Amniotic epithelial cell (primary cell): ENCODE results near the gene OR51B6.
"Not testable (repeated sequence)": the region's sequence is repeated elsewhere in the genome, so short reads cannot be mapped to it uniquely, and the experiment has no call there.

Experiments
- DNase-seq: peaks from one replicate; pipeline ENCODE4 v3.0.0-alpha.2; 2010; ENCODE audit warnings: low read depth

OR51B6 gene

DNA sequence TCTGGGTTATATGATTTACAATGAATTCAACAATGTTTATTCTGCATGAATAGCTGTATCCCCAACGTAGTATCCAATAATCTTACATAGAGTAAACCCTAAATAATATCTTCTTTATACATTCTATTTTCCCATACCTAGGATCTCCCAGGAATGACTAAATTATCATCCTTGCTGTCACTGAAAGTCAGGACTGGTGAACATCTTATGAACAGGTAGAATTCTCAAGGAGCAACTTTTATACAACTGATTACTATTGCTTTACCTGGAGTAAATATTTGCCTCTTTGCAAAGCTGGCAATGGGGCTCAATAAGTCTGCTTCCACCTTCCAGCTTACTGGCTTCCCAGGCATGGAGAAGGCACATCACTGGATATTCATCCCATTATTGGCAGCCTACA, at the start of gene OR51B6:
TSS of gene OR51B6 (plus strand) at position 301 of the 400 bp plus-strand sequence. CDS start at position 301, 0 bp downstream.
- no peak for DNase-seq

DNA sequence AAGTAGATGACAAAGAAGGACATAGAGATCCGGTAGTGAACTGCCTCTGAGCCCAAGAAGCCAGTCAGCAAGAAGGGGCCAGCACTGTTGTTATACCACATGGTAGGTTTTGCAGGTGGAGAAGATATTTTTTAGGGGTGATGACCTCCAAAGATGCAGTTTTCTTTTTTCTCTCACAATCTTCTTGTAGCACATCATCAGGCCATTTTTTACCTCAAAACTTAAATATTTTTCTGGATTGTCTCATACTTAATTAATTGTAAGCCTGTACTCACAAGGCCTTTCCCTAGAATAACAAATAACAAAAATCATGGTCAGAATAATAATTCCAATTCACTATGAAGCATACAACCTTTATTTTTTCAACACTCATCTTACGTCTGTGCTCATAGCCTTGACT, 49.5 kb upstream of the OR51B6 start, which contains the start of gene OR51B4:
TSS of gene OR51B4 (minus strand) at position 101 of the 400 bp plus-strand sequence. CDS start at position 101, 0 bp downstream.
- DNase-seq, result no peak

GRCh38 chr11:5303626-5304025, 47.7 kb upstream of the OR51B6 start:
- no peak for DNase-seq

GRCh38 chr11:5304046-5304445, 47.3 kb upstream of the OR51B6 start:
- no peak for DNase-seq

DNA sequence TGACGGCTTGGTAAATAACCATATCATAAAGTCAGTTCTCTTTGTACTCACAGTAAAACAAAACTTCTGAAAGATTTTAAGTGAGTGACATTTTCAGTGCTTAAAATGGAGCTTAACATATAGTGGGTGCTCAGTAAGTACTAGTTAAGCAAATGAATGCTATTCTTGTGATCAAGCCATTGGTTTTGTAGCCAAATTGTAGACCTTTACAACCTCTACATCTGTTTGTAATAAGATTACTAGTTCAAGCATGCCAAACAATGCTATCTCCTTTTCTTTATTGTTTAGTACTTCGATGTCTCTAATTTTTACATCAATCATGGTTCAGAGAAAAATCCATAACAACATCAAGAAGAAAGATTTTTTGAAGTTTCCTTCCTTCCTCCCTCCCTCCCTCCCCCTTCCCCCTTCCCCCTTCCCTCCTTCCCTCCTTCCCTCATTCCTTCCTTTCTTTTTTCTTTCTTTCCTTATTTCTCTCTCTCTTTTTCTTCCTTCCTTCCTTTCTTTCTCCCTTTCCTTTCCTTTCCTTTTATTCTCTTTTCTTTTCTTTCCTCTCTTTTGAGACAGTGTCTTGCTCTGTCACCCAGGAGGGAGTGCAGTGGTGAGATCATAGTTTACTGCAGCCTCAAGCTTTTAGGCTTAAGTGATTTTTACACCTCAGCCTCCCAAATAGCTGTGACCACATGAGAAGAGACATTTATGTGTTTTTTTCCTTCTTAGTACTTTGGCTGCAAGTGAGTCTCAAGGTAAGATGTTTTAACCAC, 43.9 kb upstream of the OR51B6 start:
- no peak for DNase-seq

DNA sequence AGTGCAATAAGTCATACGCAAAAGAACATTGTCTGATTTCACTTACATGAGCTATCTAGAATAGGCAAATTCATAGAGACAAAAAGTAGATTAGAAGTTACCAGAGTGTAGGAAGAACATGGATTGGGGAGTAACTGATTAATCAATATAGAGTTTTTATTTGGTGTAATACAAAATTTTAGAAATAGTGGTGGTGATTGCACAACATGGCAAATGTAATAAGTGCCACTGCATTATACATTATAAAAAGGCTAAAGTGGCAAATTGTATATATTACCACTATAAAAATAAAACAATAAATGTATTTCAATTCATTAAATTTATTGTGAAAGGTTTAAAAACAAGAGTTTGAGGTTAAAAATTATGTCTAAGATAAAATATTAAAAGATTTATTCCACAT, 40.9 kb upstream of the OR51B6 start:
- no peak for DNase-seq

GRCh38 chr11:5313326-5314023, 37.8 kb upstream of the OR51B6 start:
- not testable (repeated sequence) for DNase-seq

- DNase-seq, result no peak
Measured at GRCh38 chr11:5317292-5317691, 34.0 kb upstream of the OR51B6 start.

GRCh38 chr11:5324197-5324596, 27.1 kb upstream of the OR51B6 start, which contains the start of gene OR51B2:
OR51B2 (minus strand) TSS chr11:5324297; CDS start chr11:5324297, 0 bp downstream.
- no peak for DNase-seq

- DNase-seq, result no peak
Measured at GRCh38 chr11:5335170-5335569, 16.1 kb upstream of the OR51B6 start.

DNA sequence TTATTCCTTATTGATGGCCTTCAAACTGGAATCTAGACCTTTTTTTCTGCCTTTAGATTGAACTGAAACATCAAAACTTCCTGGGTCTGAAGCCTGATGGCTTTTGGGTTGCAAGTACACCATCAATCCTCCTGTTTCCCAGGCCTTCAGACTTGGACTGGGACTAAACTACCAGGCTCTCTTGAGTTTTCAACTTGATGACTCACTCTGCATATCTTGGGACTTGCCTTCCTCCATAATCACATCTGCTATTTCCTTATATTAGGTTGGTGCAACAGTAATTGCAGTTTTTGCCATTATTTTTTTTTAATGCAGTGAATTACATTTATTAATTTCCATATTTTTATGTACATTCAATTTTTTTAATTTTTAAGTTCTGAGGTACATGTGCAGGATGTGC, 15.0 kb upstream of the OR51B6 start:
- peak; percentile 56 for DNase-seq

GRCh38 chr11:5337253-5337652, 14.1 kb upstream of the OR51B6 start:
- DNase-seq, result not testable (repeated sequence)

- no peak for DNase-seq
Measured at GRCh38 chr11:5339771-5340322, 11.5 kb upstream of the OR51B6 start.

- DNase-seq, result peak; percentile 43
Measured at GRCh38 chr11:5343474-5344335, 7.6 kb upstream of the OR51B6 start, which contains the start of gene OR51B5. OR51B5 (minus strand) TSS chr11:5343524; CDS start chr11:5343524, 0 bp downstream.

DNA sequence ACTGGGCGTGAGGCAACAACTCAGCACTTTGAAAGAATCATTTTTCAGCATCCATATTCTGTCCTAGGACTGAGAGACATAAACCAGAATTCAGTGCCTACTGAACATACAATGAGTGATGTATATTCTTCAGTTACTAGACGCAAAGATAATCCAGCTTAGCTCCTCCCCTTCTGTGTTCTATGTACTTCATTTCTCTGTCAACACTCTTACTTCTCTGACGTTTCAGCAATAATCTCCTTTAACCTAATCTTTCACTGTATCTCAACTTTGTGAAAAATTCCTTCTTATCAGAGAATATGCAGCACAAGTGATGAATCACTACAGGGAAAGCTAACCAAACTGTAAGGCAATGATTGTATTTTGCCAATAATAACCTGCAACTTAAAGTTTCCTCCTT, 5.5 kb upstream of the OR51B6 start:
- DNase-seq, result peak; percentile 72

DNA sequence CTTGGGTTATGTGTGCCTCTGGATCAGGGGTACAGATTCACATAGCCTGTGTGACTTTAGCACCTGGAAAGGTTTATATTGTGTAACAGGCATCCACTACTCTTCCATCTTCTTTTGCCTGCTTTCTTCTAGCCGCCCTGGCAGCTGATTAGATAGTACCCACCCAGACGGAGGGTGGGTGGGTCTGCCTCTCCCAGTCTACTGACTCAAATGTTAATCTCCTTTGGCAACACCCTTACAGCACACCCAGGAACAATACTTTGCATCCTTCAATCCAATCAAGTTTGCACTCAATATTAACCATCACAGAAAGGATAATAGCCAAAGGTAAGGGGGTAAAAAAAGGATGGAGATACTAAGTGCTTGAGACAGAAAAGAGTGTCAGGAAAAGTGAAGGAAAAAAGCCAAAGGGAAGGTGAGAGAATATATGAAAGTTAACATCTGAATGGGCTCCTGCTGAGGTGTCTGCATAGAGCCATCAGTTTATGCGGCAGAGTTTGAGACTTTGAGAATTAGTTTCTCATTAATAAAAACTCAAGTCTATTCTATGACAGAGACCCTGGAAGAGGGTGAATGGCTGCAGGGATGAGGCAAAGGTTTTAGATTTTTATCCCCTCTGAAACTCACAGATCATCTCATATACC, 2.6 kb upstream of the OR51B6 start:
- DNase-seq, result no peak

DNA sequence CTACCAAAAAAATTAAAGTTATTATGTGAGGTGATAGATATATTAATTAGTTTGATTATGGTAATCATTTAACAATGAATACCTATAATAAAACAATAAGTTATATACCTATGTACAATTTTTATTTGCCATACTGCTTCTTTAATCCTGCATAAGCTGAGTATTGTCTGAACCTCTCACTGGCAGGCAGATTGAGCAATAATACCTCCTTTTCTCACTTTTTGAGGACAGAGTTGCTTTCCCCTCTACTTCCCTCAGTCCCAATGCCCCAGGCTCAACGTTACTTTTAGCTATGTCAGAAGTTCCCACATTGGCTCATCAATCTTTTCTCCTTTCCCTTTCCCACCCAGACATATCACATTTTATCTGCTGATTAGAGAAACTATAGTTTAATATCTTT, 1.8 kb upstream of the OR51B6 start:
- DNase-seq, result no peak

DNA sequence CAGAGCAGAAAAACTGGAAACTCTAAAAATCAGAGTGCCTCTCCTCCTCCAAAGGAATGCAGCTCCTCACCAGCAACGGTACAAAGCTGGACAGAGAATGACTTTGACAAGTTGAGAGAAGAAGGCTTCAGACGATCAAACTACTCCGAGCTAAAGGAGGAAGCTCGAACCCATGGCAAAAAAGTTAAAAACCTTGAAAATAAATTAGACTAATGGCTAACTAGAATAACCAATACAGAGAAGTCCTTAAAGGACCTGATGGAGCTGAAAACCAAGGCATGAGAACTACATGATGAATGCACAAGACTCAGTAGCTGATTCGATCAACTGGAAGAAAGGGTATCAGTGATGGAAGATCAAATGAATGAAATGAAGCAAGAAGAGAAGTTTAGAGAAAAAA, 4.7 kb downstream of the OR51B6 start:
- DNase-seq, result not testable (repeated sequence)

DNA sequence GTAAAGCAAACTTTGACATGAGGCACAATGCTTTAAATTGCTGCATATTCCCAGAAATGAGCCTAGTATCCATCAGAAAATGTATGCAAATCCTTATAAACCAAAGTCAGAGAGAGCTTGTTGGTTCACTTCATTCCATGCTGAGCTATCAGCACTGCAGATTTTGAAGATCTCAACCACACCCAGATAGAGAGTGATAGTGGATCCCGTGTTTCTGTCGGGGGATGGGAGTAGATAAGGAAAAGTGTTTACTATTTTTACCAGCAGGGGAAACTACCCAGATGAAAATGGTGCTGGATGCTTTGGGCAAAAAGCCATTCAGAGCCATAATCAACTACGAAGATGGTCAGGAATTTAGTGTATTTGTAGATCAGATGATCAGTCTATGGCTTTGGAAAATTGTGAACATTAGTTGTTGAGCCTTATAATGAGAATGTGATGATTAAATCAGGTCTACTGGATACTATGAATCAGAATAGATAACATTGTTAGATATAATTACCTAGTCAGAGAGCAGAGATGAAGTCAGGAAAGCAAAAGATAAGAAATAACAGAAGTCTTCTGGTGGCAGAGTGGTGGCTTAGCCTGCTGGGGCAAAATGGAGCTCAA, 10.8 kb downstream of the OR51B6 start:
- DNase-seq, result peak; percentile 36

DNA sequence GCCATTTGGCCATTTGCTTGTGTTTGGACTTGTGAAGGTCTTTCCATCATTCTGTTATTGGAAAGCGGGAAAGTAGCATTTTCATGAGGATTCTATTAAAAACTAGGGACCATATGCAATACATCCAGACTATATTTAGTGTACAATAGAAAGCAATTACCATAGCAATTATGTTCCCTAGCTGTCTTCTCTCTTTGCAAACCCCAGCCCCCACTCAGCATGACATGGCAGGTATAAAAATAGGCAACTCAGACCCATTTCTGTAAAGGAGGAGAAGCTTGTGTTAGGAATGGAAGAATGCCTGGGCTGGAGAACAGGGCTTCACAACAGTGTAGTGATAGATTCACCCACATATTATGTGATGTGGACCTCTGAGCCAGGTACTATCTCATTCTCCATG, 12.4 kb downstream of the OR51B6 start:
- DNase-seq, result no peak

GRCh38 chr11:5364214-5364613, 12.9 kb downstream of the OR51B6 start:
- peak; percentile 89 for DNase-seq
